ENCODE results near the gene ASB16. TPM values are rescaled to one million over a fixed set of nuclear protein-coding genes. Genes with fewer than 3 reads are reported as not detected.

ASB16 gene
- polyA plus RNA-seq, 1 of the 3 experiments (the other 2 are of a cell fraction) = not detected

DNA sequence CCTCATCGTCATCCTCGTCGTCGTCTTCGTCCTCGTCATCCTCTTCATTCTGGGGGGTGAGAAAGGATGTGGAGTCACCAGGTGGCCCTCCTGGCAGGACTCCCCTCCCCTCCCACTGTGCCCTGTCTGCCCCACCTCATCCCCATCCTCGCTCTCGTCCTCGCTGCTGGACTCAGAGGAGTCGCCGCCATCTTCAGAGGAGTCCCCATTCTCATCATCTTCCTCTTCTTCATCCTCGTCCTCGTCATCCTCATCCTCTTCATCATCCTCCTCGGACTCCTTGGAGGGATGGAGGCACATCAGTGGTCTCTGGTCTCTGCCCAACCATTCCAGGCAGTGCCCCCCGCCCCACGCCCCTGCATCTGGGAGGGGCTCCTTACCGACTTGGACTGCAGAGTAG is 36.8 kb downstream of the ASB16 start:
- Histone ChIP-seq H3K27me3 (ENCODE audit: insufficient read depth) (no peaks in the 10 kb centered on the region), H3K9me3 (no peaks in the 10 kb centered on the region), H3K27ac (ENCODE audit: low read depth in 2 of 2, low read length in 1 of 2) (no peak overlapping the region), H3K4me2 (no peak overlapping the region), H4K20me1 (ENCODE audit: insufficient read depth) (no peaks in the 10 kb centered on the region; the same call in 1 of the 2 replicates), H3K4me1 (ENCODE audit: control insufficient read depth in 1 of 2, insufficient read depth in 2 of 2, low read depth in 1 of 2, low read length in 1 of 2) (peaks cover 7 to 12% of the 10 kb centered on the region in 2 experiments; a peak in 3 of 4 replicates), H3K9ac (no peak overlapping the region), H3F3A (replicated peaks; ENCODE audit: insufficient read depth) (peaks cover 42% of the 10 kb centered on the region), H3K79me2 (ENCODE audit: insufficient read depth) (no peaks in the 10 kb centered on the region), H3K36me3 (replicated peaks in 1 of 2; ENCODE audit: control insufficient read depth in 1 of 2, insufficient read depth in 2 of 2, low read length in 1 of 2) (peaks cover 29 to 48% of the 10 kb centered on the region in 2 experiments), H2AFZ (ENCODE audit: low read depth) (no peak overlapping the region), H3K9me2 (no peaks in the 10 kb centered on the region), H3K4me3 (ENCODE audit: low read depth in 2 of 2, low read length in 1 of 2) (no peak overlapping the region)
- ChIA-PET CTCF (interaction anchor here (1.0 to 6.7 kb wide), 6 partner anchors 10 to 168 kb away, joined by 3 to 57 read pairs (median 5); no protein-coding TSS in a partner anchor), POLR2A (no interaction called here)
- TF ChIP-seq RFX5 (IDR thresholded peaks at IDR 0.05; ENCODE audit: low read length) (no peak), RAD21 (IDR thresholded peaks at IDR 0.05; ENCODE audit: low read length) (no peak)
- 91% methylated on average over 17 of the region's 17 CpGs for WGBS (ENCODE audit: low lambda C conversion rate)
- no peak for DNase-seq

DNA sequence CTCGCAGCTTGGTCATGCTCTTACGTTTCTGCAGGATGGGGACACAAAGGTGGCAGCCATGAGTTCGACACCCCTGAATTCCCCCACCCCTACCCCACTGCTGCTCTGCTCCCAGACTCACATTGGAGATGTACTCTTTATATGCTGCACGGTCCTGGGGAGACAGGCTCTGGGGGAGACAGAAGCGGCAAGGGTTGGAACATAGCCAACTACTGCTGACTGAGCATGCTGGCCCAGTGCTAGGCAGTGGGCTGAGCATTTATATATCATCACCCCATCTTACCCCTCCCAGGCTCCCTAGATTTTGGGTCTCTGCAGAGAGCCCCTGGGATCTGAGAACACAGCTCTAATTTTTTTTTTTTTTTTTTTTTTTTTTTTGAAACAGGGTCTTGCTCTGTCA is 37.2 kb downstream of the ASB16 start:
- Histone ChIP-seq H2AFZ (ENCODE audit: low read depth) (no peak overlapping the region), H3K4me1 (ENCODE audit: control insufficient read depth in 1 of 2, insufficient read depth in 2 of 2, low read depth in 1 of 2, low read length in 1 of 2) (peaks cover 7 to 12% of the 10 kb centered on the region in 2 experiments; a peak in 3 of 4 replicates), H3K9me3 (no peaks in the 10 kb centered on the region), H3K9ac (no peak overlapping the region), H3K27me3 (ENCODE audit: insufficient read depth) (no peaks in the 10 kb centered on the region), H3K27ac (ENCODE audit: low read depth in 2 of 2, low read length in 1 of 2) (no peak overlapping the region), H3K4me3 (ENCODE audit: low read depth in 2 of 2, low read length in 1 of 2) (no peak overlapping the region), H3K36me3 (replicated peaks in 1 of 2; ENCODE audit: control insufficient read depth in 1 of 2, insufficient read depth in 2 of 2, low read length in 1 of 2) (peaks cover 29 to 50% of the 10 kb centered on the region in 2 experiments), H3F3A (replicated peaks; ENCODE audit: insufficient read depth) (peaks cover 42% of the 10 kb centered on the region), H3K9me2 (no peaks in the 10 kb centered on the region), H3K79me2 (ENCODE audit: insufficient read depth) (no peaks in the 10 kb centered on the region), H4K20me1 (ENCODE audit: insufficient read depth) (no peaks in the 10 kb centered on the region; the same call in 1 of the 2 replicates), H3K4me2 (no peak overlapping the region)
- no peak for TF ChIP-seq NRF1 (IDR thresholded peaks at IDR 0.05; ENCODE audit: low read depth, low read length)
- TF ChIP-seq RCOR1 (IDR thresholded peaks at IDR 0.05; ENCODE audit: low read length) = no peak
- TF ChIP-seq, protein P1, sequence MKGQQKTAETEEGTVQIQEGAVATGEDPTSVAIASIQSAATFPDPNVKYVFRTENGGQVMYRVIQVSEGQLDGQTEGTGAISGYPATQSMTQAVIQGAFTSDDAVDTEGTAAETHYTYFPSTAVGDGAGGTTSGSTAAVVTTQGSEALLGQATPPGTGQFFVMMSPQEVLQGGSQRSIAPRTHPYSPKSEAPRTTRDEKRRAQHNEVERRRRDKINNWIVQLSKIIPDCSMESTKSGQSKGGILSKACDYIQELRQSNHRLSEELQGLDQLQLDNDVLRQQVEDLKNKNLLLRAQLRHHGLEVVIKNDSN (IDR thresholded peaks at IDR 0.05; ENCODE audit: borderline replicate concordance, low read depth) = no peak
- TF ChIP-seq, protein P2, sequence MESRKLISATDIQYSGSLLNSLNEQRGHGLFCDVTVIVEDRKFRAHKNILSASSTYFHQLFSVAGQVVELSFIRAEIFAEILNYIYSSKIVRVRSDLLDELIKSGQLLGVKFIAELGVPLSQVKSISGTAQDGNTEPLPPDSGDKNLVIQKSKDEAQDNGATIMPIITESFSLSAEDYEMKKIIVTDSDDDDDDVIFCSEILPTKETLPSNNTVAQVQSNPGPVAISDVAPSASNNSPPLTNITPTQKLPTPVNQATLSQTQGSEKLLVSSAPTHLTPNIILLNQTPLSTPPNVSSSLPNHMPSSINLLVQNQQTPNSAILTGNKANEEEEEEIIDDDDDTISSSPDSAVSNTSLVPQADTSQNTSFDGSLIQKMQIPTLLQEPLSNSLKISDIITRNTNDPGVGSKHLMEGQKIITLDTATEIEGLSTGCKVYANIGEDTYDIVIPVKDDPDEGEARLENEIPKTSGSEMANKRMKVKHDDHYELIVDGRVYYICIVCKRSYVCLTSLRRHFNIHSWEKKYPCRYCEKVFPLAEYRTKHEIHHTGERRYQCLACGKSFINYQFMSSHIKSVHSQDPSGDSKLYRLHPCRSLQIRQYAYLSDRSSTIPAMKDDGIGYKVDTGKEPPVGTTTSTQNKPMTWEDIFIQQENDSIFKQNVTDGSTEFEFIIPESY (IDR thresholded peaks at IDR 0.05; ENCODE audit: borderline replicate concordance, low read depth) = no peak
- TF ChIP-seq FOSL2 (IDR thresholded peaks at IDR 0.05; ENCODE audit: borderline replicate concordance, low read depth) = no peak
- no peak for TF ChIP-seq ELF1 (IDR thresholded peaks at IDR 0.05)
- TF ChIP-seq, protein P3, sequence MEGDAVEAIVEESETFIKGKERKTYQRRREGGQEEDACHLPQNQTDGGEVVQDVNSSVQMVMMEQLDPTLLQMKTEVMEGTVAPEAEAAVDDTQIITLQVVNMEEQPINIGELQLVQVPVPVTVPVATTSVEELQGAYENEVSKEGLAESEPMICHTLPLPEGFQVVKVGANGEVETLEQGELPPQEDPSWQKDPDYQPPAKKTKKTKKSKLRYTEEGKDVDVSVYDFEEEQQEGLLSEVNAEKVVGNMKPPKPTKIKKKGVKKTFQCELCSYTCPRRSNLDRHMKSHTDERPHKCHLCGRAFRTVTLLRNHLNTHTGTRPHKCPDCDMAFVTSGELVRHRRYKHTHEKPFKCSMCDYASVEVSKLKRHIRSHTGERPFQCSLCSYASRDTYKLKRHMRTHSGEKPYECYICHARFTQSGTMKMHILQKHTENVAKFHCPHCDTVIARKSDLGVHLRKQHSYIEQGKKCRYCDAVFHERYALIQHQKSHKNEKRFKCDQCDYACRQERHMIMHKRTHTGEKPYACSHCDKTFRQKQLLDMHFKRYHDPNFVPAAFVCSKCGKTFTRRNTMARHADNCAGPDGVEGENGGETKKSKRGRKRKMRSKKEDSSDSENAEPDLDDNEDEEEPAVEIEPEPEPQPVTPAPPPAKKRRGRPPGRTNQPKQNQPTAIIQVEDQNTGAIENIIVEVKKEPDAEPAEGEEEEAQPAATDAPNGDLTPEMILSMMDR (IDR thresholded peaks at IDR 0.05) = no peak
- TF ChIP-seq MXI1 (IDR thresholded peaks at IDR 0.05; ENCODE audit: low read depth, low read length) = no peak
- TF ChIP-seq YY1 (IDR thresholded peaks at IDR 0.05; ENCODE audit: low read depth) = no peak
- TF ChIP-seq, protein P4, sequence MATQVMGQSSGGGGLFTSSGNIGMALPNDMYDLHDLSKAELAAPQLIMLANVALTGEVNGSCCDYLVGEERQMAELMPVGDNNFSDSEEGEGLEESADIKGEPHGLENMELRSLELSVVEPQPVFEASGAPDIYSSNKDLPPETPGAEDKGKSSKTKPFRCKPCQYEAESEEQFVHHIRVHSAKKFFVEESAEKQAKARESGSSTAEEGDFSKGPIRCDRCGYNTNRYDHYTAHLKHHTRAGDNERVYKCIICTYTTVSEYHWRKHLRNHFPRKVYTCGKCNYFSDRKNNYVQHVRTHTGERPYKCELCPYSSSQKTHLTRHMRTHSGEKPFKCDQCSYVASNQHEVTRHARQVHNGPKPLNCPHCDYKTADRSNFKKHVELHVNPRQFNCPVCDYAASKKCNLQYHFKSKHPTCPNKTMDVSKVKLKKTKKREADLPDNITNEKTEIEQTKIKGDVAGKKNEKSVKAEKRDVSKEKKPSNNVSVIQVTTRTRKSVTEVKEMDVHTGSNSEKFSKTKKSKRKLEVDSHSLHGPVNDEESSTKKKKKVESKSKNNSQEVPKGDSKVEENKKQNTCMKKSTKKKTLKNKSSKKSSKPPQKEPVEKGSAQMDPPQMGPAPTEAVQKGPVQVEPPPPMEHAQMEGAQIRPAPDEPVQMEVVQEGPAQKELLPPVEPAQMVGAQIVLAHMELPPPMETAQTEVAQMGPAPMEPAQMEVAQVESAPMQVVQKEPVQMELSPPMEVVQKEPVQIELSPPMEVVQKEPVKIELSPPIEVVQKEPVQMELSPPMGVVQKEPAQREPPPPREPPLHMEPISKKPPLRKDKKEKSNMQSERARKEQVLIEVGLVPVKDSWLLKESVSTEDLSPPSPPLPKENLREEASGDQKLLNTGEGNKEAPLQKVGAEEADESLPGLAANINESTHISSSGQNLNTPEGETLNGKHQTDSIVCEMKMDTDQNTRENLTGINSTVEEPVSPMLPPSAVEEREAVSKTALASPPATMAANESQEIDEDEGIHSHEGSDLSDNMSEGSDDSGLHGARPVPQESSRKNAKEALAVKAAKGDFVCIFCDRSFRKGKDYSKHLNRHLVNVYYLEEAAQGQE (IDR thresholded peaks at IDR 0.05; ENCODE audit: low read depth, low read length) = no peak
- TF ChIP-seq, protein P5, sequence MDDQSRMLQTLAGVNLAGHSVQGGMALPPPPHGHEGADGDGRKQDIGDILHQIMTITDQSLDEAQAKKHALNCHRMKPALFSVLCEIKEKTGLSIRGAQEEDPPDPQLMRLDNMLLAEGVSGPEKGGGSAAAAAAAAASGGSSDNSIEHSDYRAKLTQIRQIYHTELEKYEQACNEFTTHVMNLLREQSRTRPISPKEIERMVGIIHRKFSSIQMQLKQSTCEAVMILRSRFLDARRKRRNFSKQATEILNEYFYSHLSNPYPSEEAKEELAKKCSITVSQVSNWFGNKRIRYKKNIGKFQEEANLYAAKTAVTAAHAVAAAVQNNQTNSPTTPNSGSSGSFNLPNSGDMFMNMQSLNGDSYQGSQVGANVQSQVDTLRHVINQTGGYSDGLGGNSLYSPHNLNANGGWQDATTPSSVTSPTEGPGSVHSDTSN (IDR thresholded peaks at IDR 0.05) = no peak
- no peak for TF ChIP-seq FOXJ3 (CRISPR knock-in tag; IDR thresholded peaks at IDR 0.05)
- TF ChIP-seq POLR2AphosphoS5 (IDR thresholded peaks at IDR 0.05; ENCODE audit: low read depth, low read length) = no peak
- TF ChIP-seq RXRA (IDR thresholded peaks at IDR 0.05; ENCODE audit: borderline replicate concordance, low read depth) = no peak
- DNase-seq = no peak
- POLR2A ChIA-PET = no interaction called here
- WGBS (ENCODE audit: low lambda C conversion rate) = 97% methylated on average over 3 of the region's 5 CpGs
- CTCF ChIA-PET = interaction anchor here (1.0 to 6.7 kb wide), 4 partner anchors 9 to 143 kb away, joined by 4 to 57 read pairs (median 8); no protein-coding TSS in a partner anchor

All from SK-N-SH (cell line).